Measurements from ENCODE around the gene STRIP2. TPM values are rescaled to one million over a fixed set of nuclear protein-coding genes. Genes with fewer than 3 reads are reported as not detected.

Gene STRIP2
- total and polyA plus RNA-seq, 9 of the 15 experiments (the other 6 are each of a cell fraction or from before 2014, with no cell fraction given) = 10.1 to 81.8 (median 42.3) TPM

DNA sequence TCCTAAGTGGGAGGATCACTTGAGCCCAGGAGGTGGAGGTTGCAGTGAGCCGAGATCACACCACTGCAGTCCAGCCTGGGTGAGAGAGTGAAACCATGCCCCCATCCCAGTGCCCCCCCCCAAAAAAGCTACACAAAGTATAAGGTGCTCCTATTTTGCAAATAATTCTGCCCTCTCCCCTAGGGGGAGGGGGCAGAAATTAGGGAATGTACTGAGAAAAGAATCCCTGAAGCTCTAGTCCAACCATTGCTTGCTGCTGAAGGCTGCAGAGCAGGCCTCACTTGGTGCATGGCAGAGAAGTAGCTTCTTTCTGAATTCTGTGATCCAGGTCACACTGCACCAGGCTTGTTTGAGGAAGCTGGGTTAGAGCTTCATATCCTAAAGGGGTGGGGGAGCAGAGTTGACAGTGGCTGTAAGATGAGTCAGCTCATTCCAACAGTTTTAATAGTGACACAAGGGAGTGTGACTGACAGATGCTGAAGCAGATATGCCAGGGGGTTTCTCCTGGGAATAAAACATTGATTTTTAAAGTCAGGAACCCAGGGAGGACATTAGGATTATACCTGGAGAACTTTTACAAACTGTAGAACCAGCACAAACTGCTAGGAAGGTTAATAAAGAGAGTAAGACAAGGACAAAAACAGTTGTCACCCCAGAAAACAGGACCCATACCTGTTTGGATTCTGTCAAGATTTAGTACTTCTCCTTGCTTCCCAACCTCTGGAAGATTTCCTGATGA is 32.8 kb upstream of the STRIP2 start (continued):
- TF ChIP-seq IRF9 (tag; IDR thresholded peaks at IDR 0.05) = no peak
- TF ChIP-seq E2F1 (CRISPR knock-in tag; IDR thresholded peaks at IDR 0.05) = no peak
- no peak for TF ChIP-seq DMBX1 (CRISPR knock-in tag; IDR thresholded peaks at IDR 0.05; ENCODE audit: borderline replicate concordance)
- no peak for TF ChIP-seq HDAC6 (IDR thresholded peaks at IDR 0.05; ENCODE audit: low read depth, low read length)
- no peak for TF ChIP-seq CLOCK (CRISPR knock-in tag; IDR thresholded peaks at IDR 0.05; ENCODE audit: borderline replicate concordance)
- no peak for TF ChIP-seq SAFB2 (IDR thresholded peaks at IDR 0.05; ENCODE audit: borderline replicate concordance, low read depth, low read length, severe bottlenecking)
- TF ChIP-seq HCFC1 (IDR thresholded peaks at IDR 0.05; ENCODE audit: low read depth, low read length) = no peak
- no peak for TF ChIP-seq IFI16 (CRISPR knock-in tag; IDR thresholded peaks at IDR 0.05)
- peak; percentile 82 to 85 for TF ChIP-seq KDM1A (IDR thresholded peaks at IDR 0.05)
- TF ChIP-seq SAFB (IDR thresholded peaks at IDR 0.05; ENCODE audit: borderline replicate concordance, low read depth, low read length) = no peak
- TF ChIP-seq RB1 (IDR thresholded peaks at IDR 0.05; ENCODE audit: low read depth) = no peak
- TF ChIP-seq POU5F1 (IDR thresholded peaks at IDR 0.05; ENCODE audit: borderline replicate concordance, low read depth, low read length, partially characterized antibody) = no peak
- TF ChIP-seq ZNF589 (CRISPR knock-in tag; IDR thresholded peaks at IDR 0.05; ENCODE audit: low read depth) = peak; percentile 39; the same call in 1 of the 2 replicates
- TF ChIP-seq ZFP30 (CRISPR knock-in tag; IDR thresholded peaks at IDR 0.05; ENCODE audit: borderline replicate concordance) = no peak
- TF ChIP-seq CBX5 (IDR thresholded peaks at IDR 0.05; ENCODE audit: borderline replicate concordance, low read depth) = no peak
- no peak; the same call in 1 of the 2 replicates for TF ChIP-seq ZNF766 (CRISPR knock-in tag; conservative IDR thresholded peaks at IDR 0.05)
- no peak for TF ChIP-seq GTF2A2 (tag; IDR thresholded peaks at IDR 0.05)
- TF ChIP-seq, protein P1, sequence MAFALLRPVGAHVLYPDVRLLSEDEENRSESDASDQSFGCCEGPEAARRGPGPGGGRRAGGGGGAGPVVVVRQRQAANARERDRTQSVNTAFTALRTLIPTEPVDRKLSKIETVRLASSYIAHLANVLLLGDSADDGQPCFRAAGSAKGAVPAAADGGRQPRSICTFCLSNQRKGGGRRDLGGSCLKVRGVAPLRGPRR (CRISPR knock-in tag; IDR thresholded peaks at IDR 0.05) = no peak
- TF ChIP-seq LCOR (CRISPR knock-in tag; IDR thresholded peaks at IDR 0.05) = no peak
- TF ChIP-seq E2F8 (IDR thresholded peaks at IDR 0.05; ENCODE audit: low read depth, partially characterized antibody) = peak; percentile 39

Data from K562 (cell line).